ENCODE measurements around the gene DUSP19. TPM values are rescaled to one million over a fixed set of nuclear protein-coding genes. Genes with fewer than 3 reads are reported as not detected.

Gene DUSP19
- total RNA-seq, 4 donors from 2014 or later: 1.3 to 3.8 (median 2.0) TPM

- DNase-seq (ENCODE audit: low spot score in 2 of 2): no peak
- no peak for TF ChIP-seq POLR2A (IDR thresholded peaks at IDR 0.05)
- TF ChIP-seq CTCF (IDR thresholded peaks at IDR 0.05): peak in 1 of 2 donors; percentile 18
- Histone ChIP-seq H3K36me3 (no peaks in the 10 kb centered on the region), H3K27ac (no peak overlapping the region), H3K9me3 (no peaks in the 10 kb centered on the region), H3K4me1 (no peaks in the 10 kb centered on the region), H3K4me3 (no peak overlapping the region), H3K27me3 (no peaks in the 10 kb centered on the region)
- 75% methylated on average over 27 of the region's 34 CpGs for WGBS
Observed at GRCh38 chr2:183070942-183071844, 7.4 kb upstream of the DUSP19 start.

- TF ChIP-seq CTCF (IDR thresholded peaks at IDR 0.05): no peak
- TF ChIP-seq EP300 (IDR thresholded peaks at IDR 0.05): no peak
- TF ChIP-seq POLR2AphosphoS5 (IDR thresholded peaks at IDR 0.05): no peak
- no peak for TF ChIP-seq POLR2A (IDR thresholded peaks at IDR 0.05)
- no peaks in the 10 kb centered on the region for H3K4me1 ChIP-seq
- no peak overlapping the region for H3K4me3 ChIP-seq
- H3K36me3 ChIP-seq: no peaks in the 10 kb centered on the region
- WGBS: 87% methylated on average over 7 of the region's 7 CpGs
- H3K9me3 ChIP-seq: no peaks in the 10 kb centered on the region
- no peaks in the 10 kb centered on the region for H3K27me3 ChIP-seq
- no peak for DNase-seq (ENCODE audit: low spot score in 2 of 2)
- no peak overlapping the region for H3K27ac ChIP-seq
Observed at GRCh38 chr2:183072177-183072576, 6.4 kb upstream of the DUSP19 start.

GRCh38 chr2:183078163-183078463 lies 434 bp upstream of the DUSP19 start:
- Histone ChIP-seq H3K9me3 (no peaks in the 10 kb centered on the region), H3K27ac (peak overlapping the region; percentile 84), H3K36me3 (no peaks in the 10 kb centered on the region), H3K4me1 (peaks cover 14% of the 10 kb centered on the region), H3K4me3 (peak overlapping the region; percentile 81), H3K27me3 (no peaks in the 10 kb centered on the region)
- 1% methylated on average over 8 of the region's 8 CpGs for WGBS
- no peak for DNase-seq (ENCODE audit: low spot score in 2 of 2)
- TF ChIP-seq POLR2AphosphoS5 (IDR thresholded peaks at IDR 0.05) (no peak), CTCF (IDR thresholded peaks at IDR 0.05) (no peak), EP300 (IDR thresholded peaks at IDR 0.05) (no peak), POLR2A (IDR thresholded peaks at IDR 0.05) (no peak)

- no peak for TF ChIP-seq POLR2AphosphoS5 (IDR thresholded peaks at IDR 0.05)
- no peak for TF ChIP-seq CTCF (IDR thresholded peaks at IDR 0.05)
- TF ChIP-seq POLR2A (IDR thresholded peaks at IDR 0.05): no peak
- no peak for TF ChIP-seq EP300 (IDR thresholded peaks at IDR 0.05)
- Histone ChIP-seq H3K27me3 (no peaks in the 10 kb centered on the region), H3K36me3 (no peaks in the 10 kb centered on the region), H3K27ac (peak overlapping the region; percentile 84), H3K4me3 (peak overlapping the region; percentile 81), H3K9me3 (no peaks in the 10 kb centered on the region), H3K4me1 (peaks cover 14% of the 10 kb centered on the region)
- 16% methylated on average over 13 of the region's 13 CpGs for WGBS
- DNase-seq (ENCODE audit: low spot score in 2 of 2): no peak
Observed at GRCh38 chr2:183079139-183079775, 710 bp downstream of the DUSP19 start.

GRCh38 chr2:183081911-183082310 lies 3.4 kb downstream of the DUSP19 start:
- peaks cover 14% of the 10 kb centered on the region for H3K4me1 ChIP-seq
- no peak overlapping the region for H3K27ac ChIP-seq
- no peaks in the 10 kb centered on the region for H3K36me3 ChIP-seq
- TF ChIP-seq POLR2AphosphoS5 (IDR thresholded peaks at IDR 0.05) (no peak), CTCF (IDR thresholded peaks at IDR 0.05) (no peak), EP300 (IDR thresholded peaks at IDR 0.05) (no peak), POLR2A (IDR thresholded peaks at IDR 0.05) (no peak)
- no peaks in the 10 kb centered on the region for H3K9me3 ChIP-seq
- no peaks in the 10 kb centered on the region for H3K27me3 ChIP-seq
- WGBS: 28% methylated on average over 1 of the region's 1 CpG
- DNase-seq (ENCODE audit: low spot score in 2 of 2): no peak
- no peak overlapping the region for H3K4me3 ChIP-seq
